NCI-H510A (cell line): Measurements from ENCODE around the gene SEMA4F.
A peak's percentile ranks its signal among the peaks of the same experiment; 100 is the strongest.
"Not testable (repeated sequence)": the region's sequence is repeated elsewhere in the genome, so short reads cannot be mapped to it uniquely, and the experiment has no call there.

Source experiments
- DNase-seq: peaks from one replicate; lab custom pipeline; 2025; lab: John Stamatoyannopoulos, UW

The SEMA4F gene

GRCh38 chr2:74653985-74654882 is at the start of gene SEMA4F:
TSS of gene SEMA4F (plus strand) at chr2:74654247. CDS start at chr2:74654377, 130 bp downstream.
- peak; percentile 98 for DNase-seq

GRCh38 chr2:74606927-74607326 is 47.1 kb upstream of the SEMA4F start:
- no peak for DNase-seq

GRCh38 chr2:74617122-74617521 is 36.9 kb upstream of the SEMA4F start:
- no peak for DNase-seq

- no peak for DNase-seq
Observed at GRCh38 chr2:74618410-74619083, 35.5 kb upstream of the SEMA4F start.

GRCh38 chr2:74619651-74620297 is 34.3 kb upstream of the SEMA4F start:
- DNase-seq: no peak

- no peak for DNase-seq
Observed at GRCh38 chr2:74620671-74621070, 33.4 kb upstream of the SEMA4F start.

GRCh38 chr2:74625658-74626425 is 28.2 kb upstream of the SEMA4F start:
- no peak for DNase-seq

- DNase-seq: no peak
Observed at GRCh38 chr2:74628538-74629105, 25.4 kb upstream of the SEMA4F start.

GRCh38 chr2:74630454-74630853 is 23.6 kb upstream of the SEMA4F start:
- DNase-seq: not testable (repeated sequence)

GRCh38 chr2:74632209-74632938 is 21.7 kb upstream of the SEMA4F start:
- DNase-seq: no peak

GRCh38 chr2:74632939-74633312 is 21.1 kb upstream of the SEMA4F start:
- DNase-seq: no peak

GRCh38 chr2:74639550-74639949 is 14.5 kb upstream of the SEMA4F start:
- DNase-seq: no peak

GRCh38 chr2:74645344-74645743 is 8.7 kb upstream of the SEMA4F start:
- no peak for DNase-seq

GRCh38 chr2:74646201-74646600 is 7.8 kb upstream of the SEMA4F start:
- DNase-seq: no peak

- no peak for DNase-seq
Observed at GRCh38 chr2:74646834-74647482, 7.1 kb upstream of the SEMA4F start.

GRCh38 chr2:74648009-74648443 is 6.0 kb upstream of the SEMA4F start, which contains the start of gene M1AP:
TSS of gene M1AP (minus strand) at chr2:74648330. CDS start at chr2:74640275, 8,055 bp downstream.
- DNase-seq: no peak

GRCh38 chr2:74653589-74653984 is 460 bp upstream of the SEMA4F start:
- DNase-seq: no peak

- DNase-seq: no peak
Observed at GRCh38 chr2:74655579-74655978, 1.5 kb downstream of the SEMA4F start.

GRCh38 chr2:74658516-74658915 is 4.5 kb downstream of the SEMA4F start:
- DNase-seq: no peak

- no peak for DNase-seq
Observed at GRCh38 chr2:74659462-74659861, 5.4 kb downstream of the SEMA4F start.
